WERI-Rb-1 (cell line): Measurements from ENCODE around the gene COLQ.

ENCODE experiments used
- DNase-seq: peaks from one replicate; pipeline ENCODE4 v3.0.0-alpha.2; 2020
- H3K27ac ChIP-seq: fragments of 250-450 bp; sonication (Bioruptor Pico); 2 replicates; pipeline ENCODE4 v1.5.1; 2020; ENCODE audit warnings: mild to moderate bottlenecking, moderate library complexity
- H3K27me3 ChIP-seq: fragments of 250-450 bp; sonication (Bioruptor Pico); 2 replicates; pipeline ENCODE4 v1.5.1; 2021; ENCODE audit warnings: mild to moderate bottlenecking, low read depth, moderate library complexity; ENCODE audit not compliant: insufficient read depth, severe bottlenecking
- H3K36me3 ChIP-seq: fragments of 250-450 bp; sonication (Bioruptor Pico); 2 replicates; pipeline ENCODE4 v1.5.1; 2020; ENCODE audit warnings: mild to moderate bottlenecking, moderate library complexity
- H3K4me3 ChIP-seq: 2 replicates; pipeline ENCODE4 v1.5.1; 2011; ENCODE audit warnings: low read depth, mild to moderate bottlenecking, control low read depth, low read length
- H3K9me3 ChIP-seq: fragments of 250-450 bp; sonication (Bioruptor Pico); 2 replicates; pipeline ENCODE4 v1.5.1; 2021; ENCODE audit warnings: mild to moderate bottlenecking, moderate library complexity; ENCODE audit not compliant: severe bottlenecking
- CTCF ChIP-seq: IDR thresholded peaks from 2 replicates; pipeline ENCODE4 v1.5.1; 2011; ENCODE audit warnings: low read depth, mild to moderate bottlenecking, control low read depth, inconsistent platforms, low read length

COLQ gene

DNA sequence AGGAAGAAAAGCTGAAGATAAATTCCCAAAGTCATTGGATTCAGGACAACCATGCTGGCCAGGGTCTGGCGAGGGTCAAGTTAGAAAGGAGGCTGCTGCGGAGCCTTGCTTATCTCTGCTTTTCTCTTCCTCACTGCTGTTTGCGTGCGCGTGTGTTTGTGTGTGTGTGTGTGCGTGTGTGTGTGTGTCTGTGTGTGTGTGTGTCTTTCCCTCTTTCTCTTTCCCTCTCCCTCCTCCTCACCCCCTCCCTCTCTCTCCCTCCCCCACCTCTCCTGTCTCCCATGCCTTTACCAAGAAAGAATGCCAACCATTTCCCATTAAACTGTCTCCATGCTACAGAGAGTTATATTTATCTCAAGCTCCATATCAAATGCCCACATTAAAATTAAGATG, at the start of gene COLQ:
Gene COLQ, minus strand, starts transcription at position 134 of the 393 bp plus-strand sequence. Its CDS starts 81 bp downstream, at position 53.
- Histone ChIP-seq H3K36me3 (no peaks in the 10 kb centered on the region), H3K27ac (no peak within 1 kb of the TSS), H3K9me3 (no peaks in the 10 kb centered on the region), H3K4me3 (no peak within 1 kb of the TSS), H3K27me3 (no peaks in the 10 kb centered on the region)
- no peak for TF ChIP-seq CTCF
- DNase-seq = no peak

GRCh38 chr3:15563190-15563589, 41.7 kb upstream of the COLQ start:
- Histone ChIP-seq H3K27ac (no peak overlapping the region), H3K9me3 (no peaks in the 10 kb centered on the region), H3K27me3 (no peaks in the 10 kb centered on the region), H3K36me3 (peaks cover 39% of the 10 kb centered on the region), H3K4me3 (no peak overlapping the region)
- TF ChIP-seq CTCF = no peak
- no peak for DNase-seq

- no peak for DNase-seq
- no peaks in the 10 kb centered on the region for H3K27me3 ChIP-seq
- no peaks in the 10 kb centered on the region for H3K9me3 ChIP-seq
- H3K27ac ChIP-seq = no peak overlapping the region
- no peak overlapping the region for H3K4me3 ChIP-seq
- peaks cover 34% of the 10 kb centered on the region for H3K36me3 ChIP-seq
- TF ChIP-seq CTCF = no peak
These were observed 41.1 kb upstream of the COLQ start for GRCh38 chr3:15562560-15562959.

DNA sequence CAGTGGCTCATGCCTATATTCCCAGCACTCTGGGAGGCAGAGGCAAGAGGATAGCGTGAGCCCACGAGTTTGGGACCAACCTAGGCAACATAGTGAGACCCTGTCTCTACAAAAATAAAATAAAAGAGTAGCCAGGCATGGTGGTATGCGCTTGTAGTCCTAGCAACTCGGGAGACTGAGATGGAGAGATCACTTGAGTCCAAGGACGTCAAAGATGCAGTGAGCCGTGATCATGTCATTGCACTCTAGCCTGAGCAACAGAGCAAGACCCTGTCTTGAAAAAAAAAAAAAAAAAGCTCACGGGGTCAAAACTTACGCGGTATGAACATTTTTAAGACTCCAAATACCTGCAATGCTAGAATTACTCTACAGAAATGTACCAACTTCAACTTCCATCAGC, 37.1 kb upstream of the COLQ start:
- Histone ChIP-seq H3K4me3 (no peak overlapping the region), H3K27me3 (no peaks in the 10 kb centered on the region), H3K9me3 (no peaks in the 10 kb centered on the region), H3K36me3 (peaks cover 18% of the 10 kb centered on the region), H3K27ac (no peak overlapping the region)
- no peak for TF ChIP-seq CTCF
- DNase-seq = no peak

GRCh38 chr3:15557511-15557946, 36.0 kb upstream of the COLQ start:
- Histone ChIP-seq H3K27ac (no peak overlapping the region), H3K9me3 (no peaks in the 10 kb centered on the region), H3K4me3 (no peak overlapping the region), H3K36me3 (peaks cover 10% of the 10 kb centered on the region), H3K27me3 (no peaks in the 10 kb centered on the region)
- DNase-seq = peak; percentile 51
- TF ChIP-seq CTCF = no peak

- Histone ChIP-seq H3K27me3 (no peaks in the 10 kb centered on the region), H3K4me3 (no peak overlapping the region), H3K36me3 (peaks cover 3% of the 10 kb centered on the region), H3K27ac (no peak overlapping the region), H3K9me3 (no peaks in the 10 kb centered on the region)
- DNase-seq = no peak
- TF ChIP-seq CTCF = no peak
These were observed 35.0 kb upstream of the COLQ start for GRCh38 chr3:15556512-15556911.
